Bone marrow (tissue), 2 donors: Measurements from ENCODE around the gene SAMD4B.

ENCODE experiments used
- DNase-seq, 2 donors: peaks; one replicate each; lab custom pipeline; 2025; lab: John Stamatoyannopoulos, UW

SAMD4B gene

GRCh38 chr19:39425744-39426143 lies 83.5 kb downstream of the SAMD4B start:
- DNase-seq = no peak

DNA sequence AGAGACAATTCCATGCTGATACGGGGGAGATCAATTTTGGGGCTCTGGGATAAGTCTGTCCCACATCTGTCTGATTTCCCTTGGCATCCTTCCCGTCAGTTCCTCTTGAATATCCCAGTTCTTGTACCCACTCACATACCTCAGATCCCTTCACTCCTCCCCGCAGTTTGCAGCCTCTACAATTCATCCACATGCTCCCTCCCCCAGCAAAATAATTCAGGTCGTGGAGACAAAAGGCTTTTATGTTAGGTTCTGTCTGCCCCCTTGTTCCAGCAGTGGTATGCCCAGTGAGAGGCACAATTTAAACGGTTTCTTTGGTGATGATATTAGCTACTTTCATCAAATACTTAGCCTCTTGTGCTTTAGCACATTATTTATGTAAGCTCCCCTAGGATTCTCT lies 83.9 kb downstream of the SAMD4B start:
- DNase-seq = no peak

GRCh38 chr19:39427707-39428106 lies 85.5 kb downstream of the SAMD4B start:
- no peak for DNase-seq

GRCh38 chr19:39428283-39429112 lies 86.3 kb downstream of the SAMD4B start:
- no peak for DNase-seq

DNA sequence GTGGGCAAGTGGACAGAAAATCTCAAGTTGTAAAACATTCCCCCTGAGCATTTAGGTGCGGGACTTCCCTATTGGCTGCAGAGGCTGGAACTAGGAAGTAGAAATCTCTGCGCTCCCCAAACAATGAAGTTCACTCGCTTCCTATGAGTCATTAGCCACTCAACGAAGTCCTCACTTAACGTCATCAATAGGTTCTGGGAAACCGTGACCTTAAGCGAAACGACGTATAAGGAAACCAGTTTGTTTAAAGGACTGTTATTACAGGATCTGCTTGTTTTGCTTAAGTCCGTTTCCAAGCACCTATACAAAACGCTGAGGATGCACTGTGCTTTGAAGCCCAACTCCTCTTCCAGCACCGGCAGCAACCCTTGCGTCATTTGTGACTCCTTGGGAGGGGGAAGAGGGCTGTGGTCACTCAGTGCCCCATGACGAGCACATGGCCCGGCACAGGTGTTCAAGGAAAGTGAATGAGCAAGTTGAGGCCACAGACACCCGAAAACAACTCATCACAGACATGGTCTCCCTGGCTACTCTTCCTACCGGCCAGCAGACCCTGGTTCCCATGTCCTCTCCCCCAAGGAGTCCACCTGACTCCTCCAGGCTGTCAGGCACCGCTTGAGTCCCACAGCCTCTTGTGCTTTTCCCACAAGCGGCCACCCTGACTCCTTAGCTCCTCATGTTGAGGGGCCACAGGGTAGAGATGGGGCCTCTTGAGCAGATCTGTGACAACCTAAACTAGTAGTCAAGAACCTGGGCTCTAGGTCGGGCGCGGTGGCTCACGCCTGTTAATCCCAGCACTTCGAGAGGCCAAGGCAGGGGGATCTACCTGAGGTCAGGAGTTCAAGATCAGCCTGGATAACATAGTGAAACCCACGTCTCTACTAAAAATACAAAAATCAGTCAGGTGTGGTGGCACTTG lies 88.7 kb downstream of the SAMD4B start:
- DNase-seq = no peak

DNA sequence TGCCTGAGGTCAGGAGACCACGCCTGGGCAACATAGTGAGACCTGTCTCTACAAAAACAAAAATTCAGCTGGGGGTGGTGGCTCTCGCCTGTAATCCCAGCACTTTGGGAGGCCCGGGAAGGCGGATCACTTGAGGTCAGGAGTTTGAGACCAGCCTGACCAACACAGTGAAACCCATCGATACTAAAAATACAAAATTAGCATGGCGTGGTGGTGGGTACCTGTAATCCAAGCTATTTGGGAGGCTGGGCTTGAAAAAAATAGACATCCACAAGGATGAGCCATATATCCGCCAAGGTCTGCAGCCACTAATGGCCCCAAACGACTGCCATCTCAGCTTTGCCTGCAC lies 90.4 kb downstream of the SAMD4B start:
- DNase-seq = no peak

DNA sequence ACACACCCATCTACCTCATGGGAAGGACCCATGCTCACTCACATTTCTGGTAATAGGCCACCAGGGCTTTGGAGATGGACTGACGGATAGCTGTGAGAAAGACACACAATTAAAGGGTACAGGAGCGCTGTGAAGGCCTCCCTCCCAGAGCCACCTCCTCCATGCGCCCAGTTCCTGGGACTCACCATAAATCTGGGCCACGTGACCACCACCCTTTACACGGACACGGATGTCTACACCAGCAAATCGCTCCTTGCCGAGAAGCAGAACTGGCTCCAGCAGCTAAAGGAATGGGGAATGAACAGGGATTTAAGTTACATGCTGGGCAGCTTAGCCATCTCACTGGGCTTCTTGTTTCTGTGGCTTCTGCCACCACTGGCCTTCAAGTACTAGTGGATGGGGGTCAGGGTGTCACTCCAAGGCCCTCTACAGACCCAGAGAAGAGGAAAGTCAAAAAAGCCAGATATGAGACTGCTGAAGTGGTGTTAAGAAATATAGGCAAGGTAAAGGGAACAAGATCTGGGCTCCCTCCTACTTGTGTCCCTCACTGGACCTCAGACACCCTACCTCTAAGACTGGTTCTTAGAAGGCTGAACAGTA lies 91.4 kb downstream of the SAMD4B start:
- no peak for DNase-seq

GRCh38 chr19:39434123-39435076 lies 92.2 kb downstream of the SAMD4B start:
- DNase-seq = no peak
